Panc1 (cell line): Measurements from ENCODE around the gene HKDC1.

Experiments
- POLR2AphosphoS5 ChIP-seq: IDR thresholded peaks from 2 replicates; pipeline ENCODE4 v1.6.1; 2012; ENCODE audit warnings: mild to moderate bottlenecking, low read depth, low read length, moderate library complexity
- TCF7L2 ChIP-seq: IDR thresholded peaks from 2 replicates; pipeline ENCODE4 v1.6.1; 2011; ENCODE audit warnings: mild to moderate bottlenecking, low read depth, low read length, inconsistent platforms
- TF ChIP-seq, protein P1 (sequence below): fragments of 450-650 bp; IDR thresholded peaks from 2 replicates; pipeline ENCODE4 v1.5.1; 2017; ENCODE audit warnings: mild to moderate bottlenecking
- TF ChIP-seq, protein P2 (sequence below), 2 experiments: IDR thresholded peaks; 2 replicates each; pipeline ENCODE4 v1.6.1; 2011 to 2012; ENCODE audit warnings: low read depth in 2 of 2, control low read depth in 1 of 2, low read length in 1 of 2, mild to moderate bottlenecking in 1 of 2, moderate library complexity in 1 of 2; ENCODE audit not compliant: insufficient read depth in 1 of 2

DNA sequence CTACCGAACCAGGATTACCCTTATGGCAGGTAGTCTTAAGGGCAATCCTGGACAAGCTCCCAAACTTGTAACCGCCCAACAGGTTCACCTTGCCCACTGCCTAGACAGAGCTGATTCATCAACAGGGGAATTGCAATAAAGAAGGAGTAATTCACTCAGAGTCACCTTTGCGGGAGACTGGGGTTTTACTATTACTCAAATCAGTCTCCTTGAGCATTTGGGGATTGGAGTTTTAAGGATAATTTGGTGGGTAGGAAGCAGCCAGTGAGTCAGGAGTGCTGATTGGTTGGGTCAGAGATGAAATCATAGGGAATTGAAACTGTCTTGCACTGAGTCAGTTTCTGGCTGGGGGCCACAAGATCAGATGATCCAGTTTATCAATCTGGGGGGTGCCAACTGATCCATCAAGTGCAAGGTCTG lies 83.5 kb downstream of the HKDC1 start:
- TF ChIP-seq, protein P1, sequence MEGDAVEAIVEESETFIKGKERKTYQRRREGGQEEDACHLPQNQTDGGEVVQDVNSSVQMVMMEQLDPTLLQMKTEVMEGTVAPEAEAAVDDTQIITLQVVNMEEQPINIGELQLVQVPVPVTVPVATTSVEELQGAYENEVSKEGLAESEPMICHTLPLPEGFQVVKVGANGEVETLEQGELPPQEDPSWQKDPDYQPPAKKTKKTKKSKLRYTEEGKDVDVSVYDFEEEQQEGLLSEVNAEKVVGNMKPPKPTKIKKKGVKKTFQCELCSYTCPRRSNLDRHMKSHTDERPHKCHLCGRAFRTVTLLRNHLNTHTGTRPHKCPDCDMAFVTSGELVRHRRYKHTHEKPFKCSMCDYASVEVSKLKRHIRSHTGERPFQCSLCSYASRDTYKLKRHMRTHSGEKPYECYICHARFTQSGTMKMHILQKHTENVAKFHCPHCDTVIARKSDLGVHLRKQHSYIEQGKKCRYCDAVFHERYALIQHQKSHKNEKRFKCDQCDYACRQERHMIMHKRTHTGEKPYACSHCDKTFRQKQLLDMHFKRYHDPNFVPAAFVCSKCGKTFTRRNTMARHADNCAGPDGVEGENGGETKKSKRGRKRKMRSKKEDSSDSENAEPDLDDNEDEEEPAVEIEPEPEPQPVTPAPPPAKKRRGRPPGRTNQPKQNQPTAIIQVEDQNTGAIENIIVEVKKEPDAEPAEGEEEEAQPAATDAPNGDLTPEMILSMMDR, result no peak
- no peak for TF ChIP-seq POLR2AphosphoS5
- TF ChIP-seq, protein P2, sequence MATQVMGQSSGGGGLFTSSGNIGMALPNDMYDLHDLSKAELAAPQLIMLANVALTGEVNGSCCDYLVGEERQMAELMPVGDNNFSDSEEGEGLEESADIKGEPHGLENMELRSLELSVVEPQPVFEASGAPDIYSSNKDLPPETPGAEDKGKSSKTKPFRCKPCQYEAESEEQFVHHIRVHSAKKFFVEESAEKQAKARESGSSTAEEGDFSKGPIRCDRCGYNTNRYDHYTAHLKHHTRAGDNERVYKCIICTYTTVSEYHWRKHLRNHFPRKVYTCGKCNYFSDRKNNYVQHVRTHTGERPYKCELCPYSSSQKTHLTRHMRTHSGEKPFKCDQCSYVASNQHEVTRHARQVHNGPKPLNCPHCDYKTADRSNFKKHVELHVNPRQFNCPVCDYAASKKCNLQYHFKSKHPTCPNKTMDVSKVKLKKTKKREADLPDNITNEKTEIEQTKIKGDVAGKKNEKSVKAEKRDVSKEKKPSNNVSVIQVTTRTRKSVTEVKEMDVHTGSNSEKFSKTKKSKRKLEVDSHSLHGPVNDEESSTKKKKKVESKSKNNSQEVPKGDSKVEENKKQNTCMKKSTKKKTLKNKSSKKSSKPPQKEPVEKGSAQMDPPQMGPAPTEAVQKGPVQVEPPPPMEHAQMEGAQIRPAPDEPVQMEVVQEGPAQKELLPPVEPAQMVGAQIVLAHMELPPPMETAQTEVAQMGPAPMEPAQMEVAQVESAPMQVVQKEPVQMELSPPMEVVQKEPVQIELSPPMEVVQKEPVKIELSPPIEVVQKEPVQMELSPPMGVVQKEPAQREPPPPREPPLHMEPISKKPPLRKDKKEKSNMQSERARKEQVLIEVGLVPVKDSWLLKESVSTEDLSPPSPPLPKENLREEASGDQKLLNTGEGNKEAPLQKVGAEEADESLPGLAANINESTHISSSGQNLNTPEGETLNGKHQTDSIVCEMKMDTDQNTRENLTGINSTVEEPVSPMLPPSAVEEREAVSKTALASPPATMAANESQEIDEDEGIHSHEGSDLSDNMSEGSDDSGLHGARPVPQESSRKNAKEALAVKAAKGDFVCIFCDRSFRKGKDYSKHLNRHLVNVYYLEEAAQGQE (IDR thresholded peaks at IDR 0.05; ENCODE audit: insufficient read depth in 1 of 2, low read depth in 2 of 2, low read length in 1 of 2), result no peak
- no peak for TF ChIP-seq TCF7L2
